ENCODE data around the gene SLC8A1. TPM values are rescaled to one million over a fixed set of nuclear protein-coding genes. Genes with fewer than 3 reads are reported as not detected.

The SLC8A1 gene
- total and polyA plus RNA-seq, 2 donors (not counting 1 experiment from before 2014, with no cell fraction given): 0.07 to 0.20 TPM

DNA sequence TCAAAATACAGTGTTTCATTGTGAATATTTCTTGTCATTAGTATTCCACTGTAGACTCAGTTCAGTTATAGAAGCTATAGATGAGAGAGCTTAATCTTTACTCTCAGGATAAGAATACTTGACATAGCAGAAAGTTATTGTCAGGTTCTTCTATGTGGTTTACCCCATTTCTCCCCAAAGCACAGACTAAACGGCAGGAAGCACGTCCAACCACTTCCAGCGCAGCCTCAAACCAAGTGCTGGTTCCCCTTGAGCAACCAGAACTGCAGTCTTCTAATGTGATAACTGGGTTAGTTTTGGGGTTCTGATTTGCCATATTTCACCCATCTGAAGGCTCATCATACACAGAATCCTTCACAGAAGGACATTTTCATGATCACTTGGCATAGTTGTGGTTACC lies 324.7 kb downstream of the SLC8A1 start:
- Mint-ChIP-seq H3K27me3 (no peaks in the 10 kb centered on the region), H3K4me1 (no peaks in the 10 kb centered on the region), H3K9me3 (ENCODE audit: insufficient read depth) (no peaks in the 10 kb centered on the region), H3K4me3 (no peak overlapping the region), H3K27ac (no peak overlapping the region)
- Histone ChIP-seq H3K4me2 (replicated peaks; ENCODE audit: low read depth, low read length, poor library complexity, severe bottlenecking) (no peak overlapping the region), H3K9me3 (ENCODE audit: control extremely low read depth in 1 of 3, control insufficient read depth in 2 of 3, insufficient read depth in 1 of 3, low read length in 2 of 3) (no peaks in the 10 kb centered on the region), H4K20me1 (ENCODE audit: control insufficient read depth, insufficient read depth, low read length, poor library complexity, severe bottlenecking) (no peaks in the 10 kb centered on the region), H3K4me1 (ENCODE audit: control insufficient read depth in 2 of 2, insufficient read depth in 2 of 2, low read length in 2 of 2) (no peaks in the 10 kb centered on the region), H3K79me2 (ENCODE audit: control insufficient read depth, insufficient read depth, low read length) (no peaks in the 10 kb centered on the region), H3K27me3 (replicated peaks in 1 of 4; ENCODE audit: control extremely low read depth in 1 of 4, control insufficient read depth in 3 of 4, insufficient read depth in 4 of 4, low read length in 3 of 4) (no peaks in the 10 kb centered on the region), H2AFZ (ENCODE audit: insufficient read depth, low read depth, low read length, poor library complexity, severe bottlenecking) (no peak overlapping the region), H3K9ac (ENCODE audit: low read length) (no peak overlapping the region), H3K4me3 (ENCODE audit: control extremely low read depth in 1 of 5, extremely low read depth in 1 of 5, insufficient read depth in 1 of 5, low read depth in 2 of 5, low read length in 4 of 5) (no peak overlapping the region), H3K27ac (ENCODE audit: low read length in 2 of 2) (no peak overlapping the region), H3K36me3 (replicated peaks in 1 of 2; ENCODE audit: control extremely low read depth in 1 of 2, control insufficient read depth in 1 of 2, extremely low read depth in 1 of 2, insufficient read depth in 2 of 2, low read length in 1 of 2) (no peaks in the 10 kb centered on the region)
- WGBS (ENCODE audit: insufficient coverage): 20% methylated on average over 1 of the region's 3 CpGs
- DNase-seq (no peak), ATAC-seq (ENCODE audit: low read depth) (no peak)
- POLR2A ChIA-PET: no interaction called here
- TF ChIP-seq EZH2 (IDR thresholded peaks at IDR 0.05; ENCODE audit: borderline replicate concordance, insufficient read depth, low read depth, low read length, poor library complexity, severe bottlenecking) (no peak), CTCF (IDR thresholded peaks at IDR 0.05) (no peak)
- intact Hi-C loops (cut with micrococcal nuclease): no loop called here
- CTCF ChIA-PET: no interaction called here

DNA sequence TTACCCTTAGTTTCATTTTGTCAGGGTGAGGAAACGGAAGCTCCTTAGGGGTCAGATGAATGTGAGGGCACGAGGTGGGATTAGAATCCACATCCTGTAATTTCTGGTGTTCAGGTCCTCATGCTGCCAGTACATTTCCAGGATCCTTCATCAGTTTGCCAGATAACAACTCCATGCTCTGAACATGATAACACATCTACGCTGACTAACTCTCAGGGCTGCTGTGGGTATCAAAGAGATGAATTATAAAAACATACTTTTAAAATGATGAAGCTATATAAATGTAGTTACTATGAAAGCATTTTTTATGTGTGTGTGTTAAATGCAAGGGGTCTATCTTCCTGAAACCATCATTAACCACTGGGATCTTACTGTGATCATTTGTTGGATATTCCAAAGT lies 325.9 kb downstream of the SLC8A1 start:
- no peak overlapping the region for H3K4me3 ChIP-seq (ENCODE audit: control extremely low read depth in 1 of 5, extremely low read depth in 1 of 5, insufficient read depth in 1 of 5, low read depth in 2 of 5, low read length in 4 of 5)
- no peak overlapping the region for H3K4me3 Mint-ChIP-seq
- no peak overlapping the region for H3K4me2 ChIP-seq (replicated peaks; ENCODE audit: low read depth, low read length, poor library complexity, severe bottlenecking)
- POLR2A ChIA-PET: no interaction called here
- H4K20me1 ChIP-seq (ENCODE audit: control insufficient read depth, insufficient read depth, low read length, poor library complexity, severe bottlenecking): no peaks in the 10 kb centered on the region
- no peak overlapping the region for H3K27ac ChIP-seq (ENCODE audit: low read length in 2 of 2)
- intact Hi-C loops (cut with micrococcal nuclease): no loop called here
- H3K79me2 ChIP-seq (ENCODE audit: control insufficient read depth, insufficient read depth, low read length): no peaks in the 10 kb centered on the region
- no peak overlapping the region for H2AFZ ChIP-seq (ENCODE audit: insufficient read depth, low read depth, low read length, poor library complexity, severe bottlenecking)
- 66% methylated on average over 2 of the region's 3 CpGs for WGBS (ENCODE audit: insufficient coverage)
- H3K27me3 ChIP-seq (replicated peaks in 1 of 4; ENCODE audit: control extremely low read depth in 1 of 4, control insufficient read depth in 3 of 4, insufficient read depth in 4 of 4, low read length in 3 of 4): no peaks in the 10 kb centered on the region
- H3K4me1 ChIP-seq (ENCODE audit: control insufficient read depth in 2 of 2, insufficient read depth in 2 of 2, low read length in 2 of 2): no peaks in the 10 kb centered on the region
- H3K27ac Mint-ChIP-seq: no peak overlapping the region
- CTCF ChIA-PET: no interaction called here
- no peaks in the 10 kb centered on the region for H3K4me1 Mint-ChIP-seq
- TF ChIP-seq EZH2 (IDR thresholded peaks at IDR 0.05; ENCODE audit: borderline replicate concordance, insufficient read depth, low read depth, low read length, poor library complexity, severe bottlenecking): no peak
- DNase-seq (no peak), ATAC-seq (ENCODE audit: low read depth) (no peak)
- no peaks in the 10 kb centered on the region for H3K9me3 ChIP-seq (ENCODE audit: control extremely low read depth in 1 of 3, control insufficient read depth in 2 of 3, insufficient read depth in 1 of 3, low read length in 2 of 3)
- no peaks in the 10 kb centered on the region for H3K36me3 ChIP-seq (replicated peaks in 1 of 2; ENCODE audit: control extremely low read depth in 1 of 2, control insufficient read depth in 1 of 2, extremely low read depth in 1 of 2, insufficient read depth in 2 of 2, low read length in 1 of 2)
- no peak overlapping the region for H3K9ac ChIP-seq (ENCODE audit: low read length)
- no peaks in the 10 kb centered on the region for H3K27me3 Mint-ChIP-seq
- H3K9me3 Mint-ChIP-seq (ENCODE audit: insufficient read depth): no peaks in the 10 kb centered on the region

Measured in B cell (primary cell).